SK-N-SH (cell line): ENCODE results near the gene CD40LG.

Source experiments
- CTCF ChIP-seq: fragments of 200-600 bp; sonication (generic); IDR thresholded peaks from 2 replicates; pipeline ENCODE4 v1.6.1; 2017; ENCODE audit warnings: antibody characterized with exemption, mild to moderate bottlenecking, moderate library complexity
- ELF1 ChIP-seq: IDR thresholded peaks from 2 replicates; pipeline ENCODE4 v1.4.0; 2012
- MAX ChIP-seq: IDR thresholded peaks from 2 replicates; pipeline ENCODE4 v1.4.0; 2012; ENCODE audit warnings: low read depth
- POLR2AphosphoS5 ChIP-seq: IDR thresholded peaks from 2 replicates; pipeline ENCODE4 v1.6.1; 2012; ENCODE audit warnings: low read depth, low read length
- TAF1 ChIP-seq: IDR thresholded peaks from 2 replicates; pipeline ENCODE4 v1.6.1; 2012; ENCODE audit warnings: low read depth, mild to moderate bottlenecking, low read length, moderate library complexity, borderline replicate concordance
- YY1 ChIP-seq: IDR thresholded peaks from 2 replicates; pipeline ENCODE4 v1.4.0; 2012; ENCODE audit warnings: low read depth, mild to moderate bottlenecking

- TF ChIP-seq CTCF (no peak), ELF1 (no peak), YY1 (no peak), TAF1 (no peak), POLR2AphosphoS5 (no peak), MAX (no peak)
Measured at GRCh38 chrX:136662104-136662503, 14.1 kb downstream of the CD40LG start.
